GM12878 (cell line): ENCODE results near the gene ZMYND15. TPM values are rescaled to one million over a fixed set of nuclear protein-coding genes. Genes with fewer than 3 reads are reported as not detected.

Source experiments
- ATAC-seq: fragments of 200-7000 bp; cut with Tn5 transposase; 3 replicates; pipeline ENCODE4 v1.9.1; 2020; ENCODE audit warnings: mild to moderate bottlenecking, moderate library complexity
- BruUV-seq: library from RNA; stranded (reverse); fragments of 400-500 nt; replicated peaks from 2 replicates; lab custom pipeline; 2021; lab: Mats Ljungman, UMichigan
- CTCF ChIA-PET: fragments of 300-600 bp; sonication (Branson Sonifier 250); formaldehyde crosslinking; extraction: SDS; loops from one replicate; lab custom pipeline; 2021; ENCODE audit warnings: inconsistent platforms; lab: Yijun Ruan, JAX
- POLR2A ChIA-PET: fragments of 350-600 bp; formaldehyde crosslinking; extraction: SDS; loops from one replicate; lab custom pipeline; 2021; ENCODE audit warnings: inconsistent platforms; lab: Charles Lee
- RAD21 ChIA-PET: fragments of 300-600 bp; sonication (Branson Sonifier 250); formaldehyde crosslinking; loops from one replicate; lab custom pipeline; 2023; ENCODE audit warnings: antibody characterized with exemption; ENCODE audit not compliant: unreplicated experiment; lab: Charles Lee
- SMC1A ChIA-PET: fragments of 300-600 bp; sonication (Branson Sonifier 250); formaldehyde crosslinking; loops from one replicate; lab custom pipeline; 2023; ENCODE audit not compliant: unreplicated experiment, uncharacterized antibody; lab: Charles Lee
- DNase-seq: peaks from one replicate; pipeline ENCODE4 v3.0.0-alpha.2; 2011; ENCODE audit warnings: low read depth, low spot score
- FAIRE-seq: peaks from 3 replicates; lab custom pipeline; 2011; peaks lifted over from hg19 to GRCh38; lab: Jason Lieb, UNC
- H2AFZ ChIP-seq: 2 replicates; pipeline ENCODE4 v1.6.0; 2011; ENCODE audit warnings: low read depth, low read length, control low read depth; ENCODE audit not compliant: control insufficient read depth
- H3K27ac ChIP-seq: 2 replicates; pipeline ENCODE4 v1.5.1; 2011; ENCODE audit warnings: control low read depth; ENCODE audit not compliant: control insufficient read depth, insufficient read depth
- H3K27me3 ChIP-seq, 2 experiments: replicated peaks in 1 of 2; 2 replicates each; pipeline versions ENCODE4 v1.6.0 to v1.6.1; 2011; ENCODE audit warnings: low read length in 1 of 2; ENCODE audit not compliant: control insufficient read depth in 2 of 2, insufficient read depth in 2 of 2
- H3K36me3 ChIP-seq, 2 experiments: 2 replicates each; pipeline ENCODE4 v1.5.1; 2011; ENCODE audit warnings: low read length in 1 of 2; ENCODE audit not compliant: control insufficient read depth in 2 of 2, insufficient read depth in 2 of 2
- H3K4me1 ChIP-seq: 2 replicates; pipeline ENCODE4 v1.6.1; 2011; ENCODE audit warnings: mild to moderate bottlenecking, low read length, moderate library complexity, mixed read lengths; ENCODE audit not compliant: control insufficient read depth, insufficient read depth
- H3K4me2 ChIP-seq: 2 replicates; pipeline ENCODE4 v1.6.0; 2011; ENCODE audit warnings: control low read depth; ENCODE audit not compliant: control insufficient read depth, insufficient read depth
- H3K4me3 ChIP-seq: fragments of 200-600 bp; sonication (generic); 2 replicates; pipeline ENCODE4 v1.5.1; 2016
- H3K79me2 ChIP-seq: 2 replicates; pipeline ENCODE4 v1.6.0; 2011; ENCODE audit warnings: low read length; ENCODE audit not compliant: control insufficient read depth, insufficient read depth
- H3K9ac ChIP-seq: 2 replicates; pipeline ENCODE4 v1.8.0; 2011; ENCODE audit warnings: low read length, control low read depth, mixed read lengths; ENCODE audit not compliant: control insufficient read depth, insufficient read depth
- H3K9me3 ChIP-seq: replicated peaks from 3 replicates; pipeline ENCODE4 v1.5.1; 2011; ENCODE audit warnings: mild to moderate bottlenecking, low read length; ENCODE audit not compliant: control insufficient read depth, insufficient read depth
- H4K20me1 ChIP-seq: 2 replicates; pipeline ENCODE4 v1.6.0; 2011; ENCODE audit not compliant: control insufficient read depth, insufficient read depth
- BHLHE40 ChIP-seq, 2 experiments: fragments of 450-650 bp in 1 of 2; IDR thresholded peaks; 2 replicates each; pipeline ENCODE4 v1.6.1; 2011 to 2017; ENCODE audit warnings: low read depth in 2 of 2, borderline replicate concordance in 1 of 2, improper control_type of control experiment in 1 of 2, low read length in 1 of 2, mild to moderate bottlenecking in 1 of 2
- CBX5 ChIP-seq: sonication (generic); IDR thresholded peaks from 2 replicates; pipeline ENCODE4 v1.6.1; 2016; ENCODE audit warnings: low read depth, moderate library complexity, mild to moderate bottlenecking, inconsistent platforms
- CEBPB ChIP-seq, 2 experiments: fragments of 150-350 bp in 1 of 2; IDR thresholded peaks; 2 replicates each; pipeline ENCODE4 v1.6.1; 2012 to 2014; ENCODE audit warnings: low read depth in 2 of 2, low read length in 2 of 2, borderline replicate concordance in 1 of 2, inconsistent platforms in 1 of 2
- CHD1 ChIP-seq: IDR thresholded peaks from 2 replicates; pipeline ENCODE4 v1.6.1; 2012; ENCODE audit warnings: low read depth, low read length, improper control_type of control experiment
- EP300 ChIP-seq, 2 experiments: fragments of 150-350 bp in 1 of 2; IDR thresholded peaks; 2 replicates each; pipeline ENCODE4 v1.6.1; 2011 to 2012; ENCODE audit warnings: low read depth in 2 of 2, low read length in 2 of 2, borderline replicate concordance in 1 of 2, improper control_type of control experiment in 1 of 2, inconsistent platforms in 1 of 2; ENCODE audit not compliant: control insufficient read depth in 1 of 2
- ETV6 ChIP-seq, 2 experiments: fragments of 450-650 bp in 1 of 2; IDR thresholded peaks in 1 of 2; conservative IDR thresholded peaks in 1 of 2; 2 replicates each; pipeline ENCODE4 v1.6.1; 2014; ENCODE audit warnings: antibody characterized with exemption in 1 of 2, borderline replicate concordance in 1 of 2, low read depth in 1 of 2, mild to moderate bottlenecking in 1 of 2, moderate library complexity in 1 of 2
- IKZF2 ChIP-seq, 2 experiments: fragments of 450-650 bp; IDR thresholded peaks; 2 replicates each; pipeline ENCODE4 v1.6.1; 2017; ENCODE audit warnings: mild to moderate bottlenecking in 2 of 2, moderate library complexity in 2 of 2
- NR2C1 ChIP-seq: fragments of 450-650 bp; IDR thresholded peaks from 2 replicates; pipeline ENCODE4 v1.6.1; 2017; ENCODE audit warnings: antibody characterized with exemption, mild to moderate bottlenecking, moderate library complexity
- RB1 ChIP-seq: fragments of 450-650 bp; formaldehyde crosslinking; IDR thresholded peaks from 2 replicates; pipeline ENCODE4 v1.6.1; 2017; ENCODE audit warnings: mild to moderate bottlenecking, borderline replicate concordance
- SUZ12 ChIP-seq: fragments of 200-600 bp; sonication (generic); IDR thresholded peaks from one replicate; pipeline ENCODE4 v1.6.1; 2018; ENCODE audit warnings: antibody characterized with exemption, mild to moderate bottlenecking; ENCODE audit not compliant: unreplicated experiment
- TAF1 ChIP-seq: IDR thresholded peaks from 2 replicates; pipeline ENCODE4 v1.6.1; 2011; ENCODE audit warnings: mild to moderate bottlenecking, low read depth, low read length, borderline replicate concordance
- TCF12 ChIP-seq: IDR thresholded peaks from 2 replicates; pipeline ENCODE4 v1.6.1; 2011; ENCODE audit warnings: low read depth, mild to moderate bottlenecking, low read length
- WGBS: methylation state at CpG from one replicate; pipeline ENCODE4 v1.1.6; 2016; ENCODE audit warnings: low lambda C conversion rate; ENCODE audit not compliant: insufficient replicate concordance, insufficient coverage; ENCODE audit errors: missing lambda C conversion rate; 5-methylcytosine and 5-hydroxymethylcytosine counted together
- in situ Hi-C: fragments of 300-500 bp; cut with MboI; formaldehyde crosslinking; loops from 9 replicates; pipeline ENCODE4 v1.14.3; 2018; ENCODE audit warnings: mixed read lengths
- intact Hi-C: fragments of 100-400 bp; cut with micrococcal nuclease; formaldehyde crosslinking; loops from one replicate; pipeline ENCODE4 v1.14.2; 2022; ENCODE audit not compliant: unreplicated experiment
- polyA plus RNA-seq, 11 experiments: library from polyadenylated mRNA; depleted of rRNA in 4 of 11; unstranded in 6 of 11; stranded (reverse) in 5 of 11; fragments of >200 nt; fragmentation: Nextera tagmentation in 4 of 11; fragmentation: Illumina TruSeq in 1 of 11; extraction: Ambion mirVana in 4 of 11; extraction: Trizol in 1 of 11; gene quantifications; 1 replicate in 1 of 11; 2 replicates in 10 of 11; pipeline versions ENCODE4 v1.2.1 to v1.2.3, GENCODE V29; 2011 to 2016; ENCODE audit warnings: inconsistent platforms in 2 of 11, missing spikeins in 2 of 11, low read depth in 1 of 11
- total RNA-seq, 4 experiments: library from RNA; depleted of rRNA in 3 of 4; stranded (reverse); fragments of >200 nt in 3 of 4; fragmentation: Illumina TruSeq in 1 of 4; extraction: Trizol in 1 of 4; gene quantifications; 2 replicates each; pipeline versions ENCODE4 v1.2.1 to v1.2.3, GENCODE V29; 2013 to 2021
- TF ChIP-seq, protein P1 (sequence below): IDR thresholded peaks from 2 replicates; pipeline ENCODE4 v1.6.1; 2012; ENCODE audit warnings: low read depth, low read length, improper control_type of control experiment
- TF ChIP-seq, protein P2 (sequence below): IDR thresholded peaks from 2 replicates; pipeline ENCODE4 v1.6.1; 2012; ENCODE audit warnings: low read length, inconsistent platforms

The ZMYND15 gene
- total and polyA plus RNA-seq, 10 of the 15 experiments (the other 5 are each of a cell fraction or from before 2014, with no cell fraction given) = 0.03 to 0.17 (median 0.06) TPM; not detected in 4

DNA sequence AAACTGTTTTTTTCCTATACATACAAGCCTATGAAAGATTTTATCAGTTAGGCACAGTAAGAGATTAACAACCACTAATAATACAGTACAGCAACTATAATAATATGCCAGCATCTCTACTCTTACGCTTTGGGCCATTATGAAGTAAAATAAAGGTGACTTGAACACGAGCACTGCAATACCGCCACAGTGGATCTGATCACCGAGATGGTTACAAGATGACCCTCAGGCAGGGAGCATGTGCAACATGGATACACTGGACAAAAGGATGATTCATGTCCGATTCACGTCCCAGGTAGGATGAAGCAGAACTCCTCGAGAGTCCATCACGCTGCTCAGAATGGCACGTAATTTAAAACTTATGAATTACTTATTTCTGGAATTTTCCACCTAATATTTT is 46.2 kb upstream of the ZMYND15 start:
- Histone ChIP-seq H3K4me2 (no peak overlapping the region), H3K4me3 (no peak overlapping the region), H3K27me3 (no peaks in the 10 kb centered on the region), H2AFZ (no peak overlapping the region), H4K20me1 (no peaks in the 10 kb centered on the region; the same call in 1 of the 2 replicates), H3K9me3 (no peaks in the 10 kb centered on the region), H3K27ac (no peak overlapping the region)
- 88% methylated on average over 9 of the region's 9 CpGs for WGBS
- no TSS peak for BruUV-seq
- ChIA-PET RAD21 (no interaction called here), CTCF (interaction anchor here (1.4 kb wide), 1 partner anchor 97 kb away, joined by 3 read pairs; no protein-coding TSS in a partner anchor)
- in situ Hi-C loops (no loop called here), intact Hi-C loops (no loop called here)
- ATAC-seq (no peak), DNase-seq (no peak)
- TF ChIP-seq SUZ12 (no peak), TCF12 (no peak), TAF1 (no peak), ETV6 (conservative IDR thresholded peaks at IDR 0.05 in 1 of 2, IDR thresholded peaks at IDR 0.05 in 1 of 2; ENCODE audit: borderline replicate concordance in 1 of 2, low read depth in 1 of 2) (no peak), CEBPB (IDR thresholded peaks at IDR 0.05; ENCODE audit: borderline replicate concordance in 1 of 2, low read depth in 2 of 2, low read length in 2 of 2) (no peak)
- TF ChIP-seq, all 136 proteins: peak for 0
- H3K36me3 ChIP-seq = peaks cover 0 to 8% of the 10 kb centered on the region in 2 experiments; a peak in 2 of 4 replicates
- H3K4me1 ChIP-seq = peaks cover 19% of the 10 kb centered on the region
- FAIRE-seq = no peak
- peaks cover 26% of the 10 kb centered on the region for H3K79me2 ChIP-seq
- ChIA-PET POLR2A (no interaction called here), SMC1A (no interaction called here)
- no peak overlapping the region for H3K9ac ChIP-seq

DNA sequence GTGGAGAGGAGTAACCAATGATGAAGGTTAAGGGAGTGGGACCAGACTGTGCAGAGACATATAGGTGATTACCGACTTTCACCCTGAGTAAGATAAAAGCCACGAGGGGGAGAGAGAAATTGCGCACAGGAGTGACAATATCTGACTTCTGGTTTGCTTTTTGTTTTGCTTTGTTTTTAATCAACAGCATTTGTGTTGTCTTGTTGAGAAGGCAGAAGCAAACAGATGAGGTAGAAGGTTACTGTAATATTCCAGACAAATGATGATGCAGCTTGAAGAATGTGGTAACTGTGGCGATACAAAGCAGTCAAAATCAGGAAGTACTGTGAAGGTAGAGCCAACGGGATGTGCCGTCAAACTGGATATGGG is 43.2 kb upstream of the ZMYND15 start:
- peaks cover 19% of the 10 kb centered on the region for H3K4me1 ChIP-seq
- BruUV-seq = no TSS peak
- peak overlapping the region; percentile 30 for H3K4me3 ChIP-seq
- RAD21 ChIA-PET = interaction anchor here (1.3 kb wide), 1 partner anchor 14 kb away, joined by 3 read pairs; the partner anchor contains the start of gene ARRB2
- 4% methylated on average over 6 of the region's 6 CpGs for WGBS
- peaks cover 0 to 3% of the 10 kb centered on the region in 2 experiments; a peak in 2 of 4 replicates for H3K36me3 ChIP-seq
- FAIRE-seq = peak; percentile 81
- DNase-seq = peak; percentile 55
- H3K9me3 ChIP-seq = no peaks in the 10 kb centered on the region
- H3K79me2 ChIP-seq = peaks cover 30% of the 10 kb centered on the region
- CTCF ChIA-PET = interaction anchor here (1.4 to 1.6 kb wide), 2 partner anchors 36 to 94 kb away, joined by 3 to 4 read pairs; no protein-coding TSS in a partner anchor
- intact Hi-C loops = no loop called here
- peak overlapping the region; percentile 97 for H3K4me2 ChIP-seq
- no peaks in the 10 kb centered on the region; the same call in 1 of the 2 replicates for H4K20me1 ChIP-seq
- POLR2A ChIA-PET = no interaction called here
- no peaks in the 10 kb centered on the region for H3K27me3 ChIP-seq
- peak; percentile 96 for ATAC-seq
- peak overlapping the region; percentile 50 for H3K27ac ChIP-seq
- SMC1A ChIA-PET = interaction anchor here (1.2 kb wide), 1 partner anchor 18 kb away, joined by 3 read pairs; no protein-coding TSS in a partner anchor
- peak overlapping the region; percentile 63 for H3K9ac ChIP-seq
- H2AFZ ChIP-seq = peak overlapping the region; percentile 64
- in situ Hi-C loops = no loop called here
- TF ChIP-seq EP300 (IDR thresholded peaks at IDR 0.05; ENCODE audit: borderline replicate concordance in 1 of 2, control insufficient read depth in 1 of 2, low read depth in 2 of 2, low read length in 2 of 2) (no peak), CHD1 (no peak), BHLHE40 (IDR thresholded peaks at IDR 0.05; ENCODE audit: borderline replicate concordance in 1 of 2, low read depth in 2 of 2, low read length in 1 of 2) (no peak), CBX5 (no peak), RB1 (no peak), NR2C1 (no peak), SUZ12 (no peak), IKZF2 (IDR thresholded peaks at IDR 0.05) (peak in 1 of 2 experiments; percentile 50; a peak in 2 of 4 replicates)
- TF ChIP-seq, protein P1, sequence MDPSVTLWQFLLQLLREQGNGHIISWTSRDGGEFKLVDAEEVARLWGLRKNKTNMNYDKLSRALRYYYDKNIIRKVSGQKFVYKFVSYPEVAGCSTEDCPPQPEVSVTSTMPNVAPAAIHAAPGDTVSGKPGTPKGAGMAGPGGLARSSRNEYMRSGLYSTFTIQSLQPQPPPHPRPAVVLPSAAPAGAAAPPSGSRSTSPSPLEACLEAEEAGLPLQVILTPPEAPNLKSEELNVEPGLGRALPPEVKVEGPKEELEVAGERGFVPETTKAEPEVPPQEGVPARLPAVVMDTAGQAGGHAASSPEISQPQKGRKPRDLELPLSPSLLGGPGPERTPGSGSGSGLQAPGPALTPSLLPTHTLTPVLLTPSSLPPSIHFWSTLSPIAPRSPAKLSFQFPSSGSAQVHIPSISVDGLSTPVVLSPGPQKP = 0 out of 2 replicates have a peak, but pooled peaks have one; percentile 26
- TF ChIP-seq, protein P2, sequence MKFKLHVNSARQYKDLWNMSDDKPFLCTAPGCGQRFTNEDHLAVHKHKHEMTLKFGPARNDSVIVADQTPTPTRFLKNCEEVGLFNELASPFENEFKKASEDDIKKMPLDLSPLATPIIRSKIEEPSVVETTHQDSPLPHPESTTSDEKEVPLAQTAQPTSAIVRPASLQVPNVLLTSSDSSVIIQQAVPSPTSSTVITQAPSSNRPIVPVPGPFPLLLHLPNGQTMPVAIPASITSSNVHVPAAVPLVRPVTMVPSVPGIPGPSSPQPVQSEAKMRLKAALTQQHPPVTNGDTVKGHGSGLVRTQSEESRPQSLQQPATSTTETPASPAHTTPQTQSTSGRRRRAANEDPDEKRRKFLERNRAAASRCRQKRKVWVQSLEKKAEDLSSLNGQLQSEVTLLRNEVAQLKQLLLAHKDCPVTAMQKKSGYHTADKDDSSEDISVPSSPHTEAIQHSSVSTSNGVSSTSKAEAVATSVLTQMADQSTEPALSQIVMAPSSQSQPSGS = no peak
